Kidney (tissue), 14 donors: ENCODE results near the gene GLCCI1. TPM values are rescaled to one million over a fixed set of nuclear protein-coding genes. Genes with fewer than 3 reads are reported as not detected.

Source experiments
- DNase-seq, 5 donors: peaks; one replicate each; pipeline ENCODE4 v3.0.0-alpha.2; 2013 to 2020
- FAIRE-seq: peaks from 2 replicates; lab custom pipeline; 2012; peaks lifted over from hg19 to GRCh38; lab: Jason Lieb, UNC
- H3K27ac ChIP-seq, 2 donors: one replicate each; pipeline ENCODE4 v1.7.0; 2013; ENCODE audit warnings: low read depth in 2 of 2, low read length in 2 of 2, inconsistent platforms in 1 of 2
- H3K27me3 ChIP-seq: one replicate; pipeline ENCODE4 v1.7.1; 2013; ENCODE audit warnings: low read length, inconsistent platforms; ENCODE audit not compliant: control insufficient read depth, insufficient read depth
- H3K36me3 ChIP-seq, 3 donors: one replicate each; pipeline versions ENCODE4 v1.7.0 to v1.7.1; 2013; ENCODE audit warnings: low read length in 3 of 3, control low read depth in 1 of 3, inconsistent platforms in 1 of 3; ENCODE audit not compliant: insufficient read depth in 3 of 3, control insufficient read depth in 2 of 3
- H3K4me1 ChIP-seq, 3 donors: one replicate each; pipeline versions ENCODE4 v1.7.0 to v1.7.1; 2013; ENCODE audit warnings: low read length in 3 of 3, inconsistent platforms in 1 of 3, low read depth in 1 of 3; ENCODE audit not compliant: control insufficient read depth in 2 of 3, insufficient read depth in 2 of 3
- H3K4me3 ChIP-seq, 3 donors: one replicate each; pipeline versions ENCODE4 v1.7.0 to v1.8.1; 2013; ENCODE audit warnings: low read length in 3 of 3, control low read depth in 1 of 3, inconsistent platforms in 1 of 3
- H3K9ac ChIP-seq, 3 donors: one replicate each; pipeline versions ENCODE4 v1.7.0 to v1.7.1; 2013; ENCODE audit warnings: low read length in 3 of 3, control low read depth in 1 of 3, inconsistent platforms in 1 of 3
- H3K9me3 ChIP-seq, 3 donors: one replicate each; pipeline versions ENCODE4 v1.7.0 to v1.7.1; 2013; ENCODE audit warnings: low read length in 3 of 3, control low read depth in 1 of 3, inconsistent platforms in 1 of 3; ENCODE audit not compliant: control insufficient read depth in 2 of 3, insufficient read depth in 1 of 3
- intact Hi-C: fragments of 100-400 bp; cut with DNase I; formaldehyde crosslinking; loops from one replicate; pipeline ENCODE4 v1.11.1; 2022
- polyA plus RNA-seq: library from polyadenylated mRNA; stranded (reverse); fragments of 350-450 nt; fragmentation: Illumina TruSeq; extraction: RNeasy Lipid Tissue Mini Kit (QIAGEN cat#74804); gene quantifications from one replicate; pipeline ENCODE4 v1.2.3, GENCODE V29; 2014; ENCODE audit warnings: low read depth, low replicate concordance; ENCODE audit not compliant: insufficient read depth
- total RNA-seq: library from RNA; stranded (reverse); fragmentation: NEBNext Ultra II Directional; extraction: Animal tissue kit (Norgen Biotek cat#: 25700); gene quantifications from one replicate; pipeline ENCODE4 v1.2.1, GENCODE V29; 2021
- TF ChIP-seq, protein P1 (sequence below): IDR thresholded peaks from 3 replicates; pipeline ENCODE4 v1.5.1; 2012; ENCODE audit warnings: mild to moderate bottlenecking, moderate library complexity, borderline replicate concordance; ENCODE audit not compliant: insufficient read depth; ENCODE audit errors: extremely low read depth
- donor health status: control.
- donor health status: control.
- donor health status: control.
- donor health status: control.
- donor health status: control.
- donor health status: DM: yes; HTN: yes; CAD: no.
- donor health status: Normal renal cell carcinoma (clear cell type).

Gene GLCCI1
- total and polyA plus RNA-seq, 2 donors from 2014 or later: 3.0 to 25.2 TPM

GRCh38 chr7:7956531-7957128 lies 12.0 kb upstream of the GLCCI1 start:
- H3K4me3 ChIP-seq: no peak overlapping the region
- H3K9ac ChIP-seq: no peak overlapping the region
- H3K27ac ChIP-seq: no peak overlapping the region
- no peaks in the 10 kb centered on the region for H3K36me3 ChIP-seq
- TF ChIP-seq, protein P1, sequence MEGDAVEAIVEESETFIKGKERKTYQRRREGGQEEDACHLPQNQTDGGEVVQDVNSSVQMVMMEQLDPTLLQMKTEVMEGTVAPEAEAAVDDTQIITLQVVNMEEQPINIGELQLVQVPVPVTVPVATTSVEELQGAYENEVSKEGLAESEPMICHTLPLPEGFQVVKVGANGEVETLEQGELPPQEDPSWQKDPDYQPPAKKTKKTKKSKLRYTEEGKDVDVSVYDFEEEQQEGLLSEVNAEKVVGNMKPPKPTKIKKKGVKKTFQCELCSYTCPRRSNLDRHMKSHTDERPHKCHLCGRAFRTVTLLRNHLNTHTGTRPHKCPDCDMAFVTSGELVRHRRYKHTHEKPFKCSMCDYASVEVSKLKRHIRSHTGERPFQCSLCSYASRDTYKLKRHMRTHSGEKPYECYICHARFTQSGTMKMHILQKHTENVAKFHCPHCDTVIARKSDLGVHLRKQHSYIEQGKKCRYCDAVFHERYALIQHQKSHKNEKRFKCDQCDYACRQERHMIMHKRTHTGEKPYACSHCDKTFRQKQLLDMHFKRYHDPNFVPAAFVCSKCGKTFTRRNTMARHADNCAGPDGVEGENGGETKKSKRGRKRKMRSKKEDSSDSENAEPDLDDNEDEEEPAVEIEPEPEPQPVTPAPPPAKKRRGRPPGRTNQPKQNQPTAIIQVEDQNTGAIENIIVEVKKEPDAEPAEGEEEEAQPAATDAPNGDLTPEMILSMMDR: no peak
- intact Hi-C loops: no loop called here
- no peaks in the 10 kb centered on the region for H3K4me1 ChIP-seq
- H3K27me3 ChIP-seq: no peaks in the 10 kb centered on the region
- H3K9me3 ChIP-seq: no peaks in the 10 kb centered on the region
- FAIRE-seq: no peak
- no peak for DNase-seq

GRCh38 chr7:7957513-7957912 lies 11.1 kb upstream of the GLCCI1 start:
- Histone ChIP-seq H3K4me1 (no peaks in the 10 kb centered on the region), H3K4me3 (no peak overlapping the region), H3K36me3 (no peaks in the 10 kb centered on the region), H3K27me3 (no peaks in the 10 kb centered on the region), H3K9me3 (no peaks in the 10 kb centered on the region), H3K27ac (no peak overlapping the region), H3K9ac (no peak overlapping the region)
- intact Hi-C loops: no loop called here
- TF ChIP-seq, protein P1: no peak
- FAIRE-seq (no peak), DNase-seq (no peak)

- no peaks in the 10 kb centered on the region for H3K9me3 ChIP-seq
- intact Hi-C loops: no loop called here
- no peak for FAIRE-seq
These were observed 8.5 kb upstream of the GLCCI1 start for GRCh38 chr7:7959979-7960670.

More at GRCh38 chr7:7959979-7960670, 8.5 kb upstream of the GLCCI1 start:
- Histone ChIP-seq H3K4me3 (no peak overlapping the region), H3K4me1 (no peaks in the 10 kb centered on the region), H3K9ac (no peak overlapping the region), H3K27me3 (no peaks in the 10 kb centered on the region), H3K27ac (no peak overlapping the region), H3K36me3 (no peaks in the 10 kb centered on the region)
- no peak for DNase-seq
- TF ChIP-seq, protein P1: no peak
